Hepatocyte (in vitro differentiated cells): ENCODE results near the gene CDKN3.

ENCODE experiments used
- EZH2 ChIP-seq: fragments of 200-600 bp; sonication (generic); IDR thresholded peaks from 2 replicates; pipeline ENCODE4 v1.6.1; 2016; ENCODE audit warnings: antibody characterized with exemption, mild to moderate bottlenecking, borderline replicate concordance
- EZH2phosphoT487 ChIP-seq: fragments of 200-600 bp; sonication (generic); IDR thresholded peaks from one replicate; pipeline ENCODE4 v1.6.1; 2018; ENCODE audit warnings: antibody characterized with exemption, mild to moderate bottlenecking, low read depth, moderate library complexity; ENCODE audit not compliant: unreplicated experiment, severe bottlenecking
- TF ChIP-seq, protein P1 (sequence below): fragments of 200-600 bp; sonication (generic); IDR thresholded peaks from 2 replicates; pipeline ENCODE4 v1.5.1; 2016; ENCODE audit warnings: antibody characterized with exemption, mild to moderate bottlenecking; ENCODE audit not compliant: poor library complexity

DNA sequence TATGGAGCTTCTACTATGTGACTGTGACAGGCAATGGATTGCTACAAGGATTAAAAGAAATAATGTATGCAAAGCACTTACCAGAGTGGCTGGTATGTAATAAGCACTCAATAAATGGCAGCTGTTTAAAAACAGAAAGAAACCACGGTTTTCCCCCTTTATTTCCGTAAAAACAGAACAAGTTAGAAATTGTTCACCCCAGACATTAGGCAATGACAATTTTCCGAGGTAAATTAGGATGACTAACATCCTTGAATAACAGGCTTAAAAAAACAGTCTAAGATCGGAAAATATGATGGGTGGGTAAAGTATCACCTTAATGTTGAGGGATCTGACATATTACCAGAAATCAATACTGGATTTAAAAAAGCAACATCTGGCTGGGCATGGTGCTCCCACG is 65.2 kb downstream of the CDKN3 start:
- TF ChIP-seq, protein P1, sequence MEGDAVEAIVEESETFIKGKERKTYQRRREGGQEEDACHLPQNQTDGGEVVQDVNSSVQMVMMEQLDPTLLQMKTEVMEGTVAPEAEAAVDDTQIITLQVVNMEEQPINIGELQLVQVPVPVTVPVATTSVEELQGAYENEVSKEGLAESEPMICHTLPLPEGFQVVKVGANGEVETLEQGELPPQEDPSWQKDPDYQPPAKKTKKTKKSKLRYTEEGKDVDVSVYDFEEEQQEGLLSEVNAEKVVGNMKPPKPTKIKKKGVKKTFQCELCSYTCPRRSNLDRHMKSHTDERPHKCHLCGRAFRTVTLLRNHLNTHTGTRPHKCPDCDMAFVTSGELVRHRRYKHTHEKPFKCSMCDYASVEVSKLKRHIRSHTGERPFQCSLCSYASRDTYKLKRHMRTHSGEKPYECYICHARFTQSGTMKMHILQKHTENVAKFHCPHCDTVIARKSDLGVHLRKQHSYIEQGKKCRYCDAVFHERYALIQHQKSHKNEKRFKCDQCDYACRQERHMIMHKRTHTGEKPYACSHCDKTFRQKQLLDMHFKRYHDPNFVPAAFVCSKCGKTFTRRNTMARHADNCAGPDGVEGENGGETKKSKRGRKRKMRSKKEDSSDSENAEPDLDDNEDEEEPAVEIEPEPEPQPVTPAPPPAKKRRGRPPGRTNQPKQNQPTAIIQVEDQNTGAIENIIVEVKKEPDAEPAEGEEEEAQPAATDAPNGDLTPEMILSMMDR = no peak
- no peak for TF ChIP-seq EZH2
- no peak for TF ChIP-seq EZH2phosphoT487
